Measurements from ENCODE around the gene SPDYE3.

DNA sequence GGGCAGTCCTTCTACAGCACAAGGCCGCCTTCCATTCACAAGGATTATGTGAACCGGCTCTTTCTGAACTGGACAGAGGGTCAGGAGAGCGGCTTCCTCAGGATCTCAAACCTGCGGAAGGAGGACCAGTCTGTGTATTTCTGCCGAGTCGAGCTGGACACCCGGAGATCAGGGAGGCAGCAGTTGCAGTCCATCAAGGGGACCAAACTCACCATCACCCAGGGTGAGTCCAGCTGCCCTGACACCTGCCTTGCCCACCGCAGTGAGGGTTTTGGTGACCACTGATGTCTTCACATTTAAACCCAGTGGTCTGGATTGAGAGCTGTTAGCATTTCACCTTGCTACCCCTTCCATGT lies 51.3 kb downstream of the SPDYE3 start:
- TF ChIP-seq CTCF (IDR thresholded peaks at IDR 0.05; ENCODE audit: poor library complexity) (no peak), EZH2 (IDR thresholded peaks at IDR 0.05; ENCODE audit: borderline replicate concordance) (no peak), EZH2phosphoT487 (IDR thresholded peaks at IDR 0.05; ENCODE audit: low read depth, severe bottlenecking, unreplicated experiment) (no peak)

Measured in hepatocyte (in vitro differentiated cells).